OCI-LY7 (cell line): ENCODE data around the gene FANCC.

Experiments used
- EZH2phosphoT487 ChIP-seq: fragments of 200-600 bp; sonication (generic); IDR thresholded peaks from 2 replicates; pipeline ENCODE4 v1.6.1; 2018; ENCODE audit warnings: low read depth, borderline replicate concordance, mild to moderate bottlenecking, mixed run types, antibody characterized with exemption, low read length, moderate library complexity, mixed read lengths
- TF ChIP-seq, protein P1 (sequence below): fragments of 200-600 bp; sonication (generic); conservative IDR thresholded peaks from 2 replicates; pipeline ENCODE4 v1.5.1; 2014; ENCODE audit warnings: mild to moderate bottlenecking, antibody characterized with exemption, low read length, moderate library complexity, mixed read lengths

DNA sequence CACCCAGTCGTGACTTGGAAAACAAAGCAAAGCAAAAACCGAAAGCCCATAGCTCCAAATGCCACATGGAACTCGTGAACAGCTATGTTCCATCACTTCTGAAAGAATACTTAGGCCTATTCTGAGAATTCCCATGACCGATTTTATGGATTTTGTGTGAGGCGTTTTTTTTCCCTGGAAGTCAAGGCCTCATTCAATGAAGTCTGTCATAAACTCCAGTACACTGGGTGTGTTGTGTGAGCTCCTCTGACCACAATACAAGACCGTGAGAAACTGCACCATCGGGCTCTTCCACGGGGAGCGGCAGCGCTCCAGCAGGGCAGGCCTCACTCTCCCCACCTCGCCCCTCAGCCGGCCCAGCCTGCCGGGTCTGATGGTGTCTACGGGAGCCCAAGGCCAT lies 209.5 kb downstream of the FANCC start:
- TF ChIP-seq, protein P1, sequence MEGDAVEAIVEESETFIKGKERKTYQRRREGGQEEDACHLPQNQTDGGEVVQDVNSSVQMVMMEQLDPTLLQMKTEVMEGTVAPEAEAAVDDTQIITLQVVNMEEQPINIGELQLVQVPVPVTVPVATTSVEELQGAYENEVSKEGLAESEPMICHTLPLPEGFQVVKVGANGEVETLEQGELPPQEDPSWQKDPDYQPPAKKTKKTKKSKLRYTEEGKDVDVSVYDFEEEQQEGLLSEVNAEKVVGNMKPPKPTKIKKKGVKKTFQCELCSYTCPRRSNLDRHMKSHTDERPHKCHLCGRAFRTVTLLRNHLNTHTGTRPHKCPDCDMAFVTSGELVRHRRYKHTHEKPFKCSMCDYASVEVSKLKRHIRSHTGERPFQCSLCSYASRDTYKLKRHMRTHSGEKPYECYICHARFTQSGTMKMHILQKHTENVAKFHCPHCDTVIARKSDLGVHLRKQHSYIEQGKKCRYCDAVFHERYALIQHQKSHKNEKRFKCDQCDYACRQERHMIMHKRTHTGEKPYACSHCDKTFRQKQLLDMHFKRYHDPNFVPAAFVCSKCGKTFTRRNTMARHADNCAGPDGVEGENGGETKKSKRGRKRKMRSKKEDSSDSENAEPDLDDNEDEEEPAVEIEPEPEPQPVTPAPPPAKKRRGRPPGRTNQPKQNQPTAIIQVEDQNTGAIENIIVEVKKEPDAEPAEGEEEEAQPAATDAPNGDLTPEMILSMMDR, result no peak
- no peak for TF ChIP-seq EZH2phosphoT487
